HG03066 (cell line): ENCODE data around the gene IGSF21.

Source experiments
- ATAC-seq: cut with Tn5 transposase; IDR thresholded peaks from one replicate; pipeline ENCODE4 v1.9.1; 2021; ENCODE audit warnings: low read depth; ENCODE audit not compliant: unreplicated experiment

Gene IGSF21

GRCh38 chr1:18247151-18247550, 139.6 kb downstream of the IGSF21 start:
- no peak for ATAC-seq

- no peak for ATAC-seq
Observed at GRCh38 chr1:18249631-18250030, 142.0 kb downstream of the IGSF21 start.

- ATAC-seq: no peak
Observed at GRCh38 chr1:18253093-18253492, 145.5 kb downstream of the IGSF21 start.

- ATAC-seq: no peak
Observed at GRCh38 chr1:18256282-18257235, 149.0 kb downstream of the IGSF21 start.

GRCh38 chr1:18257778-18258177, 150.2 kb downstream of the IGSF21 start:
- ATAC-seq: no peak

GRCh38 chr1:18261891-18262290, 154.3 kb downstream of the IGSF21 start:
- no peak for ATAC-seq

GRCh38 chr1:18262726-18263125, 155.1 kb downstream of the IGSF21 start:
- no peak for ATAC-seq

- no peak for ATAC-seq
Observed at GRCh38 chr1:18263547-18264120, 156.0 kb downstream of the IGSF21 start.

GRCh38 chr1:18264450-18265039, 156.9 kb downstream of the IGSF21 start:
- ATAC-seq: no peak

- no peak for ATAC-seq
Observed at GRCh38 chr1:18265641-18266040, 158.0 kb downstream of the IGSF21 start.

- ATAC-seq: no peak
Observed at GRCh38 chr1:18266391-18266790, 158.8 kb downstream of the IGSF21 start.

GRCh38 chr1:18271336-18271735, 163.7 kb downstream of the IGSF21 start:
- no peak for ATAC-seq

GRCh38 chr1:18278946-18279345, 171.3 kb downstream of the IGSF21 start:
- ATAC-seq: no peak

- ATAC-seq: no peak
Observed at GRCh38 chr1:18279351-18280074, 171.9 kb downstream of the IGSF21 start.

GRCh38 chr1:18280956-18281355, 173.4 kb downstream of the IGSF21 start:
- no peak for ATAC-seq

- no peak for ATAC-seq
Observed at GRCh38 chr1:18282851-18283600, 175.4 kb downstream of the IGSF21 start.

GRCh38 chr1:18283601-18284385, 176.2 kb downstream of the IGSF21 start:
- peak; percentile 55 for ATAC-seq

- ATAC-seq: no peak
Observed at GRCh38 chr1:18284805-18285537, 177.4 kb downstream of the IGSF21 start.

GRCh38 chr1:18285538-18285924, 177.9 kb downstream of the IGSF21 start:
- ATAC-seq: no peak
